Measurements from ENCODE around the gene FBN1.

The FBN1 gene

GRCh38 chr15:48604567-48604966 is 40.9 kb downstream of the FBN1 start:
- CTCF ChIA-PET: no interaction called here

DNA sequence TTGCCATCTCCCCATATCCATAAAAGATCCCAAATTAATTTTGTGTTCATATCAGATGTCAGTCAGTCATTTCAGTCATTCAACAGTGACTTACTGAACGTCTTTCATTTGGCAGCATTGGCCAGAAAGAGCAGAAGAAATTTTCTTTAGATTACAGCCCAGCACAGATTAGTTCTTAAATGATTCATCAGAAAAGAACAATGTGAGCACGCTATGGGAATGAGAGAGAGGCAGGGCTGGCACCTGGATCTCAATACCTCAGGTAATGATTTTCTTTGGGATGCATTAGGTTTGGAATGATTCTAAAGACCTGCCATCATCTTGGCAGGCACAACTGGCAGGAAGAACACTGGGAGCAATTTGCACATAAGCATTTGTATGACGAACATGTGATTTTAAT is 41.6 kb downstream of the FBN1 start:
- no peak overlapping the region for H3K27ac ChIP-seq
- POLR2A ChIA-PET (ENCODE audit: low non-redundant PET): no interaction called here
- TF ChIP-seq, protein P1, sequence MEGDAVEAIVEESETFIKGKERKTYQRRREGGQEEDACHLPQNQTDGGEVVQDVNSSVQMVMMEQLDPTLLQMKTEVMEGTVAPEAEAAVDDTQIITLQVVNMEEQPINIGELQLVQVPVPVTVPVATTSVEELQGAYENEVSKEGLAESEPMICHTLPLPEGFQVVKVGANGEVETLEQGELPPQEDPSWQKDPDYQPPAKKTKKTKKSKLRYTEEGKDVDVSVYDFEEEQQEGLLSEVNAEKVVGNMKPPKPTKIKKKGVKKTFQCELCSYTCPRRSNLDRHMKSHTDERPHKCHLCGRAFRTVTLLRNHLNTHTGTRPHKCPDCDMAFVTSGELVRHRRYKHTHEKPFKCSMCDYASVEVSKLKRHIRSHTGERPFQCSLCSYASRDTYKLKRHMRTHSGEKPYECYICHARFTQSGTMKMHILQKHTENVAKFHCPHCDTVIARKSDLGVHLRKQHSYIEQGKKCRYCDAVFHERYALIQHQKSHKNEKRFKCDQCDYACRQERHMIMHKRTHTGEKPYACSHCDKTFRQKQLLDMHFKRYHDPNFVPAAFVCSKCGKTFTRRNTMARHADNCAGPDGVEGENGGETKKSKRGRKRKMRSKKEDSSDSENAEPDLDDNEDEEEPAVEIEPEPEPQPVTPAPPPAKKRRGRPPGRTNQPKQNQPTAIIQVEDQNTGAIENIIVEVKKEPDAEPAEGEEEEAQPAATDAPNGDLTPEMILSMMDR (conservative IDR thresholded peaks at IDR 0.05; ENCODE audit: low read depth): no peak
- DNase-seq (ENCODE audit: low spot score): no peak
- CTCF ChIA-PET: no interaction called here

More at GRCh38 chr15:48604567-48604966, 40.9 kb downstream of the FBN1 start:
- DNase-seq (ENCODE audit: low spot score): no peak
- POLR2A ChIA-PET (ENCODE audit: low non-redundant PET): no interaction called here
- TF ChIP-seq, protein P1 (conservative IDR thresholded peaks at IDR 0.05; ENCODE audit: low read depth): no peak
- no peak overlapping the region for H3K27ac ChIP-seq

DNA sequence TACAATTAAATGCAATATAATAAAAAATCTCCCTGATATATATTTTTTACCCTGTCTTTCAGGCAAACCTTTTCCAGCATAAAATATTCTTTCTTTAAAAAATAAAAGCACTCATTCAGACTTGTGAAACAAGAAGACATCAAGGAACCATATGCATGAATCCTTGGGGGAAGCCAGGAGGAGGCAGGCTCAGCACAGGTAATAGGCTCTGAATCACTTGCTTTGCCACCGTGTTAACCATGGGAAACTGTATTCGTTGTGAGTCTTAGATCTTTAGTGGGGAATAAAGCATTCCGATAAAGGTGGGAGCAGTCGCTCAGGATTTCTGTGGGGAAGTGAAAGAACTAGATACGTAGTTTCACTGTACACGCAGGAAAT is 42.4 kb downstream of the FBN1 start:
- TF ChIP-seq, protein P1 (conservative IDR thresholded peaks at IDR 0.05; ENCODE audit: low read depth): no peak
- POLR2A ChIA-PET (ENCODE audit: low non-redundant PET): no interaction called here
- H3K27ac ChIP-seq: no peak overlapping the region
- no peak for DNase-seq (ENCODE audit: low spot score)
- CTCF ChIA-PET: no interaction called here

GRCh38 chr15:48602358-48603122 is 43.0 kb downstream of the FBN1 start:
- DNase-seq (ENCODE audit: low spot score): peak; percentile 29
- CTCF ChIA-PET: no interaction called here
- no peak overlapping the region for H3K27ac ChIP-seq
- POLR2A ChIA-PET (ENCODE audit: low non-redundant PET): no interaction called here
- TF ChIP-seq, protein P1 (conservative IDR thresholded peaks at IDR 0.05; ENCODE audit: low read depth): no peak

DNA sequence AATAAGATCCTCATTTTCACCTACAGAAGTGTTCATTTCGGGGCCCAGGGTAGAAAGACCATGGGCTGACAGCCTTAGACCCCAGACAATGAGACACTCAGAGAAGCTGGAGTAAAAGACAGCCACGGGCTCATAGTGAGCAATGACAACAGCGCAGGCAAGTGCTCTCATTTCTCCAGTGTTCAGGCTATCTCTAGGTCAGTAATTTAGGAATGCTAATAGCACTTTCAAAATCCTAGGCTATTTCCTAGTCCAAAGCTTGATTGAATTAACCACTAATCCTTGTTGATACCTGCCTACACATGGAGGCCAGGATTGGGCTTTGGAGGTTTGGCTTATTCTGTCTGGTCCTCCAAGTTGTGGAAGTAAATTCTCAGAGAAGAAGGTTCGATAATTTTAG is 44.4 kb downstream of the FBN1 start:
- POLR2A ChIA-PET (ENCODE audit: low non-redundant PET): no interaction called here
- H3K27ac ChIP-seq: no peak overlapping the region
- CTCF ChIA-PET: no interaction called here
- TF ChIP-seq, protein P1 (conservative IDR thresholded peaks at IDR 0.05; ENCODE audit: low read depth): no peak
- no peak for DNase-seq (ENCODE audit: low spot score)

- no peak overlapping the region for H3K27ac ChIP-seq
- TF ChIP-seq, protein P1 (conservative IDR thresholded peaks at IDR 0.05; ENCODE audit: low read depth): no peak
- CTCF ChIA-PET: no interaction called here
- no peak for DNase-seq (ENCODE audit: low spot score)
- POLR2A ChIA-PET (ENCODE audit: low non-redundant PET): no interaction called here
These were observed 48.7 kb downstream of the FBN1 start for GRCh38 chr15:48596841-48597240.
